Mammary microvascular endothelial cell (primary cell): ENCODE measurements around the gene CXCR5. TPM values are rescaled to one million over a fixed set of nuclear protein-coding genes. Genes with fewer than 3 reads are reported as not detected.

ENCODE experiments used
- total RNA-seq: library from RNA; depleted of rRNA; stranded (reverse); fragments of >200 nt; gene quantifications from 2 replicates; pipeline ENCODE4 v1.2.3, GENCODE V29; 2015

The CXCR5 gene, protein sequence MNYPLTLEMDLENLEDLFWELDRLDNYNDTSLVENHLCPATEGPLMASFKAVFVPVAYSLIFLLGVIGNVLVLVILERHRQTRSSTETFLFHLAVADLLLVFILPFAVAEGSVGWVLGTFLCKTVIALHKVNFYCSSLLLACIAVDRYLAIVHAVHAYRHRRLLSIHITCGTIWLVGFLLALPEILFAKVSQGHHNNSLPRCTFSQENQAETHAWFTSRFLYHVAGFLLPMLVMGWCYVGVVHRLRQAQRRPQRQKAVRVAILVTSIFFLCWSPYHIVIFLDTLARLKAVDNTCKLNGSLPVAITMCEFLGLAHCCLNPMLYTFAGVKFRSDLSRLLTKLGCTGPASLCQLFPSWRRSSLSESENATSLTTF
- total RNA-seq = not detected in 2 replicates

GRCh38 chr11:118883368-118884071 is at the start of gene CXCR5:
TSS of gene CXCR5 (plus strand) at chr11:118883892. CDS start at chr11:118883942, 50 bp downstream.

Other genes with a start within 250 kb of the CXCR5 start
- gene TREH, start 204.2 kb upstream of the CXCR5 start, total RNA-seq = not detected in 2 replicates
- gene DDX6, start 92.7 kb upstream of the CXCR5 start, total RNA-seq = 46.0 and 63.8 TPM in 2 replicates
- 12.6 and 12.7 TPM in 2 replicates for gene BCL9L, start 42.0 kb downstream of the CXCR5 start, total RNA-seq
- not detected in 2 replicates for gene UPK2, start 72.4 kb downstream of the CXCR5 start, total RNA-seq
- not detected in 2 replicates for gene FOXR1, start 87.9 kb downstream of the CXCR5 start, total RNA-seq
- gene CENATAC, start 114.2 kb downstream of the CXCR5 start, total RNA-seq = 5.7 and 5.9 TPM in 2 replicates
- 1,582 and 1,602 TPM in 2 replicates for gene RPS25, start 134.5 kb downstream of the CXCR5 start, total RNA-seq
- 68.0 and 84.3 TPM in 2 replicates for gene TRAPPC4, start 134.9 kb downstream of the CXCR5 start, total RNA-seq
- gene SLC37A4, start 147.0 kb downstream of the CXCR5 start, total RNA-seq = 17.9 and 22.6 TPM in 2 replicates
- gene HYOU1, start 173.3 kb downstream of the CXCR5 start, total RNA-seq = 120 and 121 TPM in 2 replicates
- gene VPS11, start 183.9 kb downstream of the CXCR5 start, total RNA-seq = 25.1 and 25.7 TPM in 2 replicates
- gene HMBS, start 201.0 kb downstream of the CXCR5 start, total RNA-seq = 9.1 and 14.7 TPM in 2 replicates
- 31.6 and 44.5 TPM in 2 replicates for gene DPAGT1, start 218.0 kb downstream of the CXCR5 start, total RNA-seq
- gene C2CD2L, start 223.5 kb downstream of the CXCR5 start, total RNA-seq = 7.3 and 10.4 TPM in 2 replicates
- 8.2 and 15.8 TPM in 2 replicates for gene HINFP, start 237.7 kb downstream of the CXCR5 start, total RNA-seq